ENCODE results near the gene CPHXL2.

CPHXL2 gene

GRCh38 chr16:75676909-75677308, at the start of gene CPHXL2:
Gene CPHXL2 (minus strand): TSS chr16:75677009. CDS start chr16:75676999, 10 bp downstream.
- DNase-seq: no peak

- DNase-seq: no peak
Observed at GRCh38 chr16:75726390-75726789, 49.6 kb upstream of the CPHXL2 start, which contains the start of gene CPHXL. Gene CPHXL (minus strand): TSS chr16:75726490. CDS start chr16:75726442, 48 bp downstream.

- no peak for DNase-seq
Observed at GRCh38 chr16:75718452-75718851, 41.6 kb upstream of the CPHXL2 start.

- no peak for DNase-seq
Observed at GRCh38 chr16:75714661-75715060, 37.9 kb upstream of the CPHXL2 start.

- no peak for DNase-seq
Observed at GRCh38 chr16:75710344-75710743, 33.5 kb upstream of the CPHXL2 start.

GRCh38 chr16:75703306-75703705, 26.5 kb upstream of the CPHXL2 start:
- no peak for DNase-seq

GRCh38 chr16:75702242-75702641, 25.4 kb upstream of the CPHXL2 start:
- DNase-seq: no peak

GRCh38 chr16:75701361-75701760, 24.6 kb upstream of the CPHXL2 start, which contains the start of gene DUXB:
Gene DUXB (minus strand): TSS chr16:75701461. CDS start chr16:75701418, 43 bp downstream.
- no peak for DNase-seq

- DNase-seq: no peak
Observed at GRCh38 chr16:75697571-75697970, 20.8 kb upstream of the CPHXL2 start.

GRCh38 chr16:75695708-75696107, 18.9 kb upstream of the CPHXL2 start:
- no peak for DNase-seq

- DNase-seq: no peak
Observed at GRCh38 chr16:75687361-75687760, 10.6 kb upstream of the CPHXL2 start.

- DNase-seq: no peak
Observed at GRCh38 chr16:75682308-75682707, 5.5 kb upstream of the CPHXL2 start.

GRCh38 chr16:75679366-75679765, 2.6 kb upstream of the CPHXL2 start:
- DNase-seq: no peak

- DNase-seq: no peak
Observed at GRCh38 chr16:75667503-75667902, 9.3 kb downstream of the CPHXL2 start.

- DNase-seq: peak; percentile 18
Observed at GRCh38 chr16:75660726-75661302, 16.0 kb downstream of the CPHXL2 start.

GRCh38 chr16:75660321-75660720, 16.5 kb downstream of the CPHXL2 start:
- peak; percentile 50 for DNase-seq

- DNase-seq: no peak
Observed at GRCh38 chr16:75658175-75658574, 18.6 kb downstream of the CPHXL2 start.

- no peak for DNase-seq
Observed at GRCh38 chr16:75653922-75654321, 22.9 kb downstream of the CPHXL2 start.

- DNase-seq: peak; percentile 86
Observed at GRCh38 chr16:75648265-75649076, 28.3 kb downstream of the CPHXL2 start.

GRCh38 chr16:75647492-75648264, 29.1 kb downstream of the CPHXL2 start, which contains the start of the genes KARS1 and TERF2IP:
Gene KARS1 (minus strand): TSS chr16:75647665. CDS start chr16:75647639, 26 bp downstream.
Gene TERF2IP (plus strand): TSS chr16:75647773. CDS start chr16:75647883, 110 bp downstream.
- peak; percentile 96 for DNase-seq

GRCh38 chr16:75647112-75647491, 29.7 kb downstream of the CPHXL2 start:
- DNase-seq: no peak

GRCh38 chr16:75644240-75645012, 32.4 kb downstream of the CPHXL2 start:
- no peak for DNase-seq
